AG04450 (cell line): Measurements from ENCODE around the gene TXNL4B. TPM values are rescaled to one million over a fixed set of nuclear protein-coding genes. Genes with fewer than 3 reads are reported as not detected.

Experiments used
- CTCF ChIA-PET: fragments of 300-600, 350-600 bp; formaldehyde crosslinking; extraction: SDS; loops from one replicate; lab custom pipeline; 2022; ENCODE audit warnings: antibody characterized with exemption, inconsistent platforms; lab: Charles Lee
- POLR2A ChIA-PET: fragments of 350-600 bp; formaldehyde crosslinking; extraction: SDS; loops from one replicate; lab custom pipeline; 2021; ENCODE audit warnings: antibody characterized with exemption, inconsistent platforms; lab: Yijun Ruan, JAX
- DNase-seq: peaks from one replicate; pipeline ENCODE4 v3.0.0-alpha.2; 2011; ENCODE audit warnings: low read depth, low spot score
- H3K27ac ChIP-seq: one replicate; pipeline ENCODE4 v1.5.1; 2012; ENCODE audit warnings: low read depth, low read length, control low read depth
- H3K27me3 ChIP-seq: one replicate; pipeline ENCODE4 v1.6.0; 2012; ENCODE audit warnings: low read length; ENCODE audit not compliant: control insufficient read depth, insufficient read depth
- H3K4me3 ChIP-seq: 2 replicates; pipeline ENCODE4 v1.5.1; 2011; ENCODE audit warnings: mild to moderate bottlenecking, low read depth, low read length, control low read depth
- H3K9me3 ChIP-seq: 2 replicates; pipeline ENCODE4 v1.5.1; 2012; ENCODE audit warnings: low read length; ENCODE audit not compliant: control insufficient read depth, insufficient read depth
- polyA plus RNA-seq: library from polyadenylated mRNA; depleted of rRNA; stranded (reverse); fragments of >200 nt; gene quantifications from 2 replicates; pipeline ENCODE4 v1.2.3, GENCODE V29; 2011
- TF ChIP-seq, protein P1 (sequence below): IDR thresholded peaks from 2 replicates; pipeline ENCODE4 v1.5.1; 2011; ENCODE audit warnings: low read depth, low read length, control low read depth, inconsistent platforms

TXNL4B gene
- polyA plus RNA-seq, 1 experiment = 21.3 TPM

DNA sequence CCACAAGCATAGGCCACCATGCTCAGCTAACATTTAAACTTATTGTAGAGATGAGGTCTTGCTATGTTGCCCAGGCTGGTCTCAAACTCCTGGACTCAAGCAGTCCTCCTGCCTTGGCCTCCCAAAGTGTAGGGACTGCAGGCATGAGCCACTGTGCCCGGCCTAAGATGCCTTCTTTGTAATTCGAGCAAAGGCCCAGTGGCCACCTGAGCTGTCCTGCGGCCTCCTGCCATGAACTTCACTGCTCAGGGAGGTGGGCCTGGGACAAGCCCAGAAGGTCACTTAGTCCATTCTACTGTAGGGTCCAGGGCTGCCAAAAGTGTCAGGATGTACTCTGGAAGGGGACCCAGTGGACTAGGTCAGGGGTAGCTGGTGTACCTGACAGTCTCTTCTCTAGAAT is 30.7 kb upstream of the TXNL4B start:
- Histone ChIP-seq H3K27me3 (peaks cover 8% of the 10 kb centered on the region), H3K27ac (no peak overlapping the region), H3K9me3 (no peaks in the 10 kb centered on the region), H3K4me3 (no peak overlapping the region)
- no peak for DNase-seq
- ChIA-PET CTCF (interaction anchor here (0.5 to 2.4 kb wide), 27 partner anchors 9 to 1994 kb away, joined by 3 to 24 read pairs (median 5); partner anchors contain the start of genes DHX38 and TXNL4B), POLR2A (no interaction called here)
- TF ChIP-seq, protein P1, sequence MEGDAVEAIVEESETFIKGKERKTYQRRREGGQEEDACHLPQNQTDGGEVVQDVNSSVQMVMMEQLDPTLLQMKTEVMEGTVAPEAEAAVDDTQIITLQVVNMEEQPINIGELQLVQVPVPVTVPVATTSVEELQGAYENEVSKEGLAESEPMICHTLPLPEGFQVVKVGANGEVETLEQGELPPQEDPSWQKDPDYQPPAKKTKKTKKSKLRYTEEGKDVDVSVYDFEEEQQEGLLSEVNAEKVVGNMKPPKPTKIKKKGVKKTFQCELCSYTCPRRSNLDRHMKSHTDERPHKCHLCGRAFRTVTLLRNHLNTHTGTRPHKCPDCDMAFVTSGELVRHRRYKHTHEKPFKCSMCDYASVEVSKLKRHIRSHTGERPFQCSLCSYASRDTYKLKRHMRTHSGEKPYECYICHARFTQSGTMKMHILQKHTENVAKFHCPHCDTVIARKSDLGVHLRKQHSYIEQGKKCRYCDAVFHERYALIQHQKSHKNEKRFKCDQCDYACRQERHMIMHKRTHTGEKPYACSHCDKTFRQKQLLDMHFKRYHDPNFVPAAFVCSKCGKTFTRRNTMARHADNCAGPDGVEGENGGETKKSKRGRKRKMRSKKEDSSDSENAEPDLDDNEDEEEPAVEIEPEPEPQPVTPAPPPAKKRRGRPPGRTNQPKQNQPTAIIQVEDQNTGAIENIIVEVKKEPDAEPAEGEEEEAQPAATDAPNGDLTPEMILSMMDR = no peak

DNA sequence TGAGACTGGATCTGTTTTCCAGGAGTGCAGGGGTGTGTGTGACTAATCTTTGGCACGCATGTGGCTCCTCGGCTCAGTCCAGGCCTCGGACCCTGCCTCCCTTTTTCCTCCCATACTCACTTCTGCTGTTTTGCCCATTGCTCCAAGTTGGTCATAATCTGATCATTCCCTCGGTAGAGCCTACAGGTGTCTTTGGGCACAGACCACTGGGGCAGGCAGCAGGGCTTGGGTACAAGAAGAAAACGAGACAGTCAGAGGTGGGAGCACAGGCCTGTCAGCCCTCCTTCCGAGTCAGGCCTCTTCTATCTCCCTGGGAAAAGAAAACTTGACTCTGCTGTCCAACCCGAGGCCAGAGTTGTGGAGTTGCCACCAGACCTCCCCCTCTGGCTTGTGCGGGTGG is 30.0 kb upstream of the TXNL4B start:
- TF ChIP-seq, protein P1 = no peak
- CTCF ChIA-PET = no interaction called here

DNA sequence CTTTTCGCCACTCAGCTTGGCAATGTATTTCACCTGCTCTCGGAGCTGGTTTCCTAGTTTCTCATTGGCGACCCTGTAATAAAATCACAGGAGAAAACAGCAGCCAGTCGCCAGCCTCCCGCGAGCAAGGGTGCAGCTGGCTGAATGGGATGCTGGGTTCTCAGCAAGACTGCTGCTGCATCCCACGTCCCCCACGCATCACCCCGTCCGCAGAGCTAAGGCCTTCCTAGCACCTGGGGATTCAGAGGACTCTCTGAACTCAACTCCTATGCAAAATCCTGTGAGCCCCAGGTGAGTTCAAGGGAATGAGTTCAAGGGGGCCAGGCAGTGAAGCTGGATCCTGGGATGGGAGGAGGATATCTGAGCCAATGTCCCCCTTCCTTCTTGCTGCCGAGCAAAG is 29.5 kb upstream of the TXNL4B start:
- H3K27ac ChIP-seq = no peak overlapping the region
- no peaks in the 10 kb centered on the region for H3K9me3 ChIP-seq
- no peak for DNase-seq
- no peak overlapping the region for H3K4me3 ChIP-seq
- TF ChIP-seq, protein P1 = no peak
- ChIA-PET POLR2A (no interaction called here), CTCF (interaction anchor here (1.2 kb wide), 1 partner anchor 1834 kb away, joined by 4 read pairs; no protein-coding TSS in a partner anchor)
- no peaks in the 10 kb centered on the region for H3K27me3 ChIP-seq

More for the DNA sequence above, 30.0 kb upstream of the TXNL4B start:
- Histone ChIP-seq H3K9me3 (no peaks in the 10 kb centered on the region), H3K27me3 (peaks cover 3% of the 10 kb centered on the region), H3K27ac (no peak overlapping the region), H3K4me3 (no peak overlapping the region)
- no peak for DNase-seq
- POLR2A ChIA-PET = no interaction called here

DNA sequence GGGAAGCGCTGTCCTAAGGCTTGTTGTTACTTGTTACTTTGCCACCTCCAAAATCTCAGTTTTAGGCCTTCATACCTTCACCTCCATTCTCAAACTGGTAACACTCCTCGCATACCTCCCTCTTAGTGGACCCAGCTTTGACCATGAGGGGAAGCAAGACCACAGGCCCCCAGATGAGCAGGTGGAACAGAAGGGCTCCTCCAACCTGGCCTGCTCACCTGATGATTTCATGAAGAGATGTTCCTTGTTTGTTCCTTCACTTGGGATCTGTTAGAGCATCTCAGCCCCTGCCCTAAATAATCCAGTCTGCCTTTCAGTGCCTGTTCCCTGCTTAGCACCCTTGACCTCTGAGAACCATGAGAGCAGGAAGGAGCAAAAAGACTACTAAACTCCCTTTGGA is 28.9 kb upstream of the TXNL4B start:
- TF ChIP-seq, protein P1 = no peak
- POLR2A ChIA-PET = no interaction called here
- Histone ChIP-seq H3K27me3 (no peaks in the 10 kb centered on the region), H3K27ac (no peak overlapping the region), H3K4me3 (no peak overlapping the region), H3K9me3 (no peaks in the 10 kb centered on the region)
- CTCF ChIA-PET = interaction anchor here (0.9 to 1.2 kb wide), 2 partner anchors 345 to 1834 kb away, joined by 3 to 4 read pairs; no protein-coding TSS in a partner anchor
- no peak for DNase-seq

DNA sequence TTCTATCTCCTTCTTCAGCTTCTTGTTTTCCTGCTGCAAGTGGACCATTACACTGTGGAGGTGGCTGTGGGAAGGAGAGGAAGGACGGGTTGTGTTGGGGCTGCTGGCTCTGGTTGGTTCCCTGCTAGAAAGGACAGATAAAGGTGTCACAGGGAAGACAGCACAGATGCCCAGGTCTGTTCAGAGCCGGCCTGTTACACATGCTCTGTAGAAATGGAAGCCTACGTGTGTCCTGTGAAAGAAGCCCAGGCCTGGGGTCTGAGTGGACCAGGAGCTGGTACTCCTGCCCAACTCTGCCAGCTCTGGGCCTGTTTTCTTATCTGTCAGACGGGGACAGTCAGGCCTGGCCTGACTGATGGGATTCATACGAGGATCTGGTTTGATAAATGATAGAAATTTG is 26.6 kb upstream of the TXNL4B start:
- ChIA-PET POLR2A (no interaction called here), CTCF (interaction anchor here (1.4 kb wide), 1 partner anchor 1837 kb away, joined by 3 read pairs; no protein-coding TSS in a partner anchor)
- H3K27ac ChIP-seq = no peak overlapping the region
- no peak for DNase-seq
- H3K27me3 ChIP-seq = no peaks in the 10 kb centered on the region
- no peak overlapping the region for H3K4me3 ChIP-seq
- H3K9me3 ChIP-seq = no peaks in the 10 kb centered on the region
- TF ChIP-seq, protein P1 = no peak
